Measurements from ENCODE around the gene TRPM3.
A peak's percentile ranks its signal among the peaks of the same experiment; 100 is the strongest.

The TRPM3 gene

GRCh38 chr9:70947086-70947485, 174.3 kb downstream of the TRPM3 start:
- peak; percentile 7 for DNase-seq

GRCh38 chr9:70945301-70945700, 176.1 kb downstream of the TRPM3 start:
- DNase-seq, result no peak

GRCh38 chr9:70941191-70941590, 180.2 kb downstream of the TRPM3 start:
- no peak for DNase-seq

GRCh38 chr9:70940605-70941004, 180.8 kb downstream of the TRPM3 start:
- DNase-seq, result no peak

- DNase-seq, result no peak
These were observed 184.9 kb downstream of the TRPM3 start for GRCh38 chr9:70936536-70936935.

GRCh38 chr9:70935856-70936255, 185.6 kb downstream of the TRPM3 start:
- DNase-seq, result peak; percentile 14

- DNase-seq, result no peak
These were observed 186.8 kb downstream of the TRPM3 start for GRCh38 chr9:70934642-70935041.

- peak; percentile 59 for DNase-seq
These were observed 188.1 kb downstream of the TRPM3 start for GRCh38 chr9:70933321-70933720.

GRCh38 chr9:70932097-70932496, 189.3 kb downstream of the TRPM3 start:
- no peak for DNase-seq

- DNase-seq, result no peak
These were observed 193.9 kb downstream of the TRPM3 start for GRCh38 chr9:70927530-70927929.

GRCh38 chr9:70924895-70925547, 196.4 kb downstream of the TRPM3 start:
- peak; percentile 87 for DNase-seq

- peak; percentile 93 for DNase-seq
These were observed 197.0 kb downstream of the TRPM3 start for GRCh38 chr9:70924380-70924779.

GRCh38 chr9:70923961-70924360, 197.5 kb downstream of the TRPM3 start:
- DNase-seq, result peak; percentile 28

GRCh38 chr9:70921136-70921535, 200.3 kb downstream of the TRPM3 start:
- DNase-seq, result peak; percentile 67

- no peak for DNase-seq
These were observed 204.1 kb downstream of the TRPM3 start for GRCh38 chr9:70917277-70917676.

GRCh38 chr9:70911791-70912190, 209.6 kb downstream of the TRPM3 start:
- DNase-seq, result no peak

- no peak for DNase-seq
These were observed 210.8 kb downstream of the TRPM3 start for GRCh38 chr9:70910598-70910997.

- DNase-seq, result peak; percentile 92
These were observed 218.7 kb downstream of the TRPM3 start for GRCh38 chr9:70902692-70903131.

GRCh38 chr9:70902171-70902570, 219.2 kb downstream of the TRPM3 start:
- no peak for DNase-seq

GRCh38 chr9:70901746-70902145, 219.7 kb downstream of the TRPM3 start:
- DNase-seq, result no peak

- DNase-seq, result no peak
These were observed 220.4 kb downstream of the TRPM3 start for GRCh38 chr9:70901013-70901412.

GRCh38 chr9:70893580-70894122, 227.8 kb downstream of the TRPM3 start:
- no peak for DNase-seq

GRCh38 chr9:70888471-70888870, 232.9 kb downstream of the TRPM3 start:
- DNase-seq, result no peak

- DNase-seq, result no peak
These were observed 233.6 kb downstream of the TRPM3 start for GRCh38 chr9:70887826-70888225.
